GM19324 (cell line): ENCODE measurements around the gene ATXN2.
A peak's percentile ranks its signal among the peaks of the same experiment; 100 is the strongest.

Source experiments
- ATAC-seq: cut with Tn5 transposase; IDR thresholded peaks from one replicate; pipeline ENCODE4 v1.9.1; 2021; ENCODE audit warnings: mild to moderate bottlenecking, moderate library complexity; ENCODE audit not compliant: unreplicated experiment, low FRiP score

ATXN2 gene

DNA sequence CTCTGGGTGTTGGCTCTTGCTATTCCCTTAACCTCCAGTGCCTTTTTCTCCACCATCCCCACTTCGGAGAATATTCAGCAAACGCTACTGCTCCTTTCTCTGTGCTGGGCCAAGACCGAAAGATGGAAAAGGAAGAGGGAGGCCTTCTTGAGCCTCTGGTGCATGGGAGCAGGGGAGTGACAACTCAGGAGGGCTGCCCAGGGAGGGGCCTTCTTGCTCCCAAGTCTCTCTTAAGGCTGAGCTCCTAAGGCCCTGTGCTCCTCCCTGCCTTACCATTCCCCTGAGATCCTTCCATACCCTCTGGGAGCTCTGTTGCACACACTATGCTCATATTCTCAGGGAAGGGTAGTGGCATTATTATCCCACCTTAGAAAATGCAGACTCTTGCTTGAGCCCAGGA lies 158.5 kb downstream of the ATXN2 start:
- ATAC-seq, result no peak

DNA sequence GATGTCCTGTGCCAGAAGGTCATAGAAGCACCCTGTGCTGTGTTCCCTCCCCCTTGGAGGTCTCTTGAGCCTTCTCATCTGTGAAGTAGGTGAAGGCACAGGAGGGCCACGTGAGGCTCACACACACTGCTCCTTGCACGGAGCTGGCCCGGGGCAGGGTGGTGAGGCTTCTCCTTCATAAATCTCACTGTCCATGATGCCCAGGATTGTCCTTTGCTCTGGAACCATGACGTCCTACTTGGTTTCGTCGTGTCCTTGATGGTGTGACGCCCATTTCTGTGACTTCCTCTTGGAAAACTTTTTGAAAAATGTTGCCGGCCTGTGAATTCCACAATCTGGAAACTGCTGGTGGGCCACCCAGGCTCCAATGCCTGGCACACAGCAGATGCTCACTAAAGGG lies 159.0 kb downstream of the ATXN2 start:
- no peak for ATAC-seq

DNA sequence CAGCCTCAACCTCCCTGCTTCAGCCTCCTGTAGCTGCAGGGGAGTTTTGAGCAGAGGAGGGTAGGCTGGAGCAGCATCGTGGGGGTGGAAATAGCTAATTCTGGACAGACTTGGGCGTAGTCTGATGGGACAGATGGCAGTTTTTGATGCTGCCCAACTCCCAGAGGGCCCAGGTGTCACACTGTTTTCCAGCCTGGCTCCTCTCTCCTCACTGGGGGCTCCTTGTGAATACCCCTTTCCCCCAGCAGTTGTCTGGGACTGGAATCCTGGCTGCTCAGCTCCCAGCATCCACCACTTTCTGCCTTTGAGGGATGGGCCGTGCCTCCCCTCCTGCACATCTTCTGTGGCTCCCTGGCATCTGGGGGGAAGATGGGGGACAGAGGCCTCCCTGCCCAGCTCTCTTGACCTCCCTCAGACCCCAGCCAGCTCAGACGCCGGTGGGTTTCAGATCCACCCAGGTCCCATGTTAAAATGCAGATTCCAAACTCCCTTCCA lies 159.4 kb downstream of the ATXN2 start:
- no peak for ATAC-seq

- no peak for ATAC-seq
Measured at GRCh38 chr12:111438481-111438880, 160.6 kb downstream of the ATXN2 start.

DNA sequence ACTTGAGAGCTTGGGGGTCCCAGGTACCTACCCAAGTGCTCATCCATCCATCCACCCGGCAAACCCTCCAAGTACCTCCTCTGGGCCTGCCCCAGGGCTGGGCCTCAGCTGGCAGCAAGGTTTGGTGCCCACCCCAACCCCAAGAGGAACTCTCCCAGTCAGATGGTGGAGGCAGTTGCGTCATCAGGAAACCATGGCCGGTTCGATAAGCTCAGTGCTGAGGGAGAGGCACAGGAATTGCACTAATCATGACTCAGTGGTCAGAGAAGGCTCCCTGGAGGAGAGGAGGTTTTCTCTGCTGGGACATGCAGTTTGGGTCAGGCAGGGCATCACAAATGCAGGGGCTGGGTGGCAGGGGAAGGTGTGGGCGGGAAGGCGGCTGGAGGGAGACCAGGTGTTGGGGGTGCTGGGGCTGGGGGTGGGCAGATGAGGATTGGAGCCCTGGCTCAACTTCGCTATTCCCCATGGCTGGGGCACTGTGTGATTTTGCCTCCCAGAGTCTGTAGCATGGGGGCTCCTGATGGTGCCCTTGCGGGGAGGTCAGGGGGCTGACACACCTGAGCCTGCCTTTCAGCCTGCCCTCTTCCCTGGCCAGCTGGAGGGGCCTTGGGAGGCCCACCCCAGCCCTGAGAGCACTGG lies 161.2 kb downstream of the ATXN2 start:
- no peak for ATAC-seq

GRCh38 chr12:111436811-111437210 lies 162.3 kb downstream of the ATXN2 start:
- ATAC-seq, result no peak

GRCh38 chr12:111436266-111436665 lies 162.8 kb downstream of the ATXN2 start:
- no peak for ATAC-seq

DNA sequence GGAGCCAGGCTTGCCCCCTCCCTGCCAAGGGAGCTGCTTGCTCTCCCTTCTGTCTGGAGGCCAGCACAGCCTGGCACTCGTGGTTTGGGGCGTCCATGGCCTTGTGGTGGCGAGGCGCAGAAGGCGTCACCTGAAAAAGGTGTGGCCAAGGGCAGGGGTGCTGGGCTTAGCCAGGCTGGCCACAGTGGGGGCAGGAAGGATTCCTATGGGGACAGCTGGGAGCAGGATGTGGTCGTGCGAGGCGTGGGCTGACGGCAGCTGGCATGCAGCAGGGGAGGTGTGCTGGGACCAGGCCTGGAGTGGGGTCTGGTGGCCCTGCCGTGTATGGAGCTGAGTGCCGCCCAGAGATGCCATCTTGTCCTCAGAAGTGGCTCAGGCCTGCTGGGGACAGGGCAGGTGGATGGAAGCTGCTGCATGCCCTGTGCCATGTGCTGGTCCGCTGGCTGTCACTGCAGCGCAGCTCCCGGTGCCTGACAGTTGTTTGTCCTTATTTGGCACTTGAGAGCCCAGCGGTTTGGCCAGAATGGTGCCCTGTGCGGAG lies 163.4 kb downstream of the ATXN2 start:
- no peak for ATAC-seq

DNA sequence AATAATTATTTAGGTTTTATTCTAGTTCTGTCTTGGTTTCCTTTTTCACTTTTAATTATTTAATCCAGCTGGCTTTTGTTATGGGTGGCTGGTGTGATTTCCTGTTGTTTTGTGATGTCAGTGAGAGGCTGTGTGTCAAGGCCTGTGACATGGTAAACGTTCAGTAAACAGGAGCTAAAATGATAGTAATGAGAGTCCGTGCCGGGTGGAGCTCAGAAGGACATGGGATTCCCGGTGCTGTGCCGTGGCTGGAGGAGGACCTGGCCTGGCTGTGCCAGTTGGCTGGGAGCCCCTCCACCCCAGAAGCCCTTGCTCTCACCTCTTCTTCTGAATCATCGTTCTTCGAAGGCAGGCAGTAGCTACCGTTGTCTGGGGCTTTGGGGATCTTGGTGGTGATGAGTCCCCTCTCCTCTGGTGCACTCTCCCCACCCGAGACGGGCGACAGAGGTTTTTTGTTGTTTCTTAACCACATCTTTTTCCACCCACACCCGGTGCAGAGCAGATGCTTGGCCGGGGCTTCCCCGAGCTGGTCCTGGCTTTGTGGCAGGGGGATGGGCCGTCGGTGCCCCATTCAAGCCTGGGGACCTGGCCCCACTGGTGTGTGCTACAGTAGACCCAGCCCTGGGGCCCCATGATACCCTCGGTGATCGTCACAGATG lies 164.3 kb downstream of the ATXN2 start:
- peak; percentile 66 for ATAC-seq

- ATAC-seq, result no peak
Measured at GRCh38 chr12:111434049-111434448, 165.1 kb downstream of the ATXN2 start.

- ATAC-seq, result no peak
Measured at GRCh38 chr12:111431772-111432171, 167.3 kb downstream of the ATXN2 start.

- ATAC-seq, result no peak
Measured at GRCh38 chr12:111430433-111431353, 168.4 kb downstream of the ATXN2 start.

DNA sequence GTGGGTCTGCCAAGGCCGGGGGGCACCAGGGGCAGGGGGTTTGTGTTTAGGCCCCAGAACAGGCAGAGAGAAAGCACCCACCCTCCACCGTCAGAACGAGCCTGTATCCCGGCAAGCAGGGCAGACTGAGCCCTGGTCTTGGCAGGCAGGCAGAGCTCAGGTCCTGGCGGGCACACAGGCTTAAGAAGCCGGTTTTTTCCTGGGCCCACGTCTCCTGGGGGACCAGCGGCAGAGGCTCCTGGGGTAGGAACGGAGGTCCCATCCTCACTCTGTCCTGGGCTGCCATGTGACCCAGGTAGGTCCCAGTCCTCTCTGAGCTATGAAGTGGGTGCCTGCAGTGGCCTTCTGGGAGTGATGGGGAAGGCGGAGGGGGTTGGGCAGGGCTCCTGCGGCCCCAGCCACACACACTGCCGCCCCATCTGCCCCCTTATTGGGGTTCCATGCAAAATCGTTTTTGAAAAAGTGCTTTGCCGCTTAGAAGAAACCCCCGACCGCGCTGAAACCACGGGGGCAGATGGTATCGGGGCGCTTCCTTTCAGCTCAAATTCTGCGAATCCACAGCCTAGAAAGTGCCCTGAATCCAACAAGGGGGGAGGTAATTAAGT lies 169.2 kb downstream of the ATXN2 start:
- ATAC-seq, result no peak

DNA sequence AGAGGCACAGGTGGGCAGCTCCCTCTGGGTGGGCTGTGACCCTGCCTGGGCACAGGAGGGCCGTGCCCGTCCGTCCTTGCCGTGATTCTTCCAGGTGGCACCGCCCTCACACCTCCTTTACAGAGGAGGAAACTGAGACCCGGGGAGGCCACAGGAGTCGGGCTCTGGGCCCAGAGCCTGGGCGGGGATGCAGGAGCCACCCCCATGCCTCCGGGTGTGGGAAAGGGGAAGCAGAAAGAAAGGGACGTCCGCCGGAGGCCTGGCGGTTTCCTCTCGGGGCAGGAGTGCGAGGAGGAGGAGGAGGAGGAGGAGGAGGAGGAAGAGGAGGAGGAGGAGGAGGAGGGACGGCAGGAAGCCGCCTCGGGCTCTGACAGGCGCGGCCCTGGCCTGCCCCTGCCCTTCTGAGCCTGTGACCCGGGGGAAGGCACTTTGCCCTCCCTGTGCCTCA lies 170.4 kb downstream of the ATXN2 start:
- no peak for ATAC-seq

GRCh38 chr12:111428081-111428727 lies 170.9 kb downstream of the ATXN2 start:
- no peak for ATAC-seq

DNA sequence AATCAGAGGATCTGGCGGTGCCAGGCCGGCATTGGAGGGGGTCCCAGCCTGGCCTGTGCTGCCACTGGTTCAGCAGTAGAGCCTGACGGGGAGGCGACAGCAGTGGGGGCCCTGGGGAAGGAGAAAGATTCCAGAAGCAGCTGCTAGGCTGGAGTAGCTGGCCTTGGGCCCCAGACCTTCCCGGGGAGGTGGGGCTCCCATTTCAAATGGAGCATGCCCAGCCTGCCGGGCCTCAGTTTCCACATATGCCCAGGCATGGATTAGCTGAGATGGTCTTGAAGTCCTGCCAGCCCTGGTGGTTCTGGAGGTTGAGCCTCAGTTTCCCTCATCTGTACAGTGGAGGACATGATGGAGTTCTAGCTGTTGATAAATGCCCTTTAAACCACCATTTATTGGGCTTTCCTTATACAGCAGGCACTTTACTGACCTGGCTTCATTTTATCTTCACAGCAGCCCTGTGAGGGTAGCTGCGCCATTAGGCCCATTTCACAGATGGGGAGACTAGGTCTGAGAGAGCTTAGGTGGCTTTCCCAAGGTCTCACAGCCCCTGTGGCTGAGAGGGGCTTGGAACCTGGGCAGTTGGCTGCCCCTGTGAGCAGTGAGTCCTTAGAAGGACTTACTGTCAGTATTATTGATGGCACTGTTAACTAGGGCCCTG lies 171.6 kb downstream of the ATXN2 start:
- no peak for ATAC-seq

GRCh38 chr12:111426344-111427185 lies 172.6 kb downstream of the ATXN2 start:
- ATAC-seq, result no peak

- no peak for ATAC-seq
Measured at GRCh38 chr12:111425655-111426054, 173.5 kb downstream of the ATXN2 start.
